NCI-H2227 treated with DMSO at 0.1 percent for 48 hours (cell line): ENCODE measurements around the gene SUCNR1.
A peak's percentile ranks its signal among the peaks of the same experiment; 100 is the strongest.
"Not testable (repeated sequence)": the region's sequence is repeated elsewhere in the genome, so short reads cannot be mapped to it uniquely, and the experiment has no call there.

ENCODE experiments used
- DNase-seq: peaks from one replicate; lab custom pipeline; 2025; lab: John Stamatoyannopoulos, UW

The SUCNR1 gene

GRCh38 chr3:151873398-151873797, at the start of gene SUCNR1:
Gene SUCNR1, plus strand, starts transcription at chr3:151873643. Its CDS starts 6,250 bp downstream, at chr3:151879893.
- no peak for DNase-seq

- no peak for DNase-seq
These were observed 45.6 kb upstream of the SUCNR1 start for GRCh38 chr3:151827816-151828215.

- no peak for DNase-seq
These were observed 37.5 kb upstream of the SUCNR1 start for GRCh38 chr3:151835751-151836525.

GRCh38 chr3:151837057-151837456, 36.4 kb upstream of the SUCNR1 start:
- DNase-seq, result peak; percentile 10

- DNase-seq, result peak; percentile 24
These were observed 34.7 kb upstream of the SUCNR1 start for GRCh38 chr3:151838574-151839312.

GRCh38 chr3:151839313-151839631, 34.2 kb upstream of the SUCNR1 start:
- DNase-seq, result no peak

GRCh38 chr3:151841801-151842200, 31.6 kb upstream of the SUCNR1 start:
- DNase-seq, result no peak

GRCh38 chr3:151843275-151843674, 30.2 kb upstream of the SUCNR1 start:
- DNase-seq, result peak; percentile 14

- no peak for DNase-seq
These were observed 28.0 kb upstream of the SUCNR1 start for GRCh38 chr3:151845306-151845905.

GRCh38 chr3:151850065-151850464, 23.4 kb upstream of the SUCNR1 start:
- not testable (repeated sequence) for DNase-seq

- no peak for DNase-seq
These were observed 21.2 kb upstream of the SUCNR1 start for GRCh38 chr3:151852074-151852811.

GRCh38 chr3:151856118-151856517, 17.3 kb upstream of the SUCNR1 start:
- DNase-seq, result no peak

- DNase-seq, result no peak
These were observed 16.8 kb upstream of the SUCNR1 start for GRCh38 chr3:151856641-151857040.

GRCh38 chr3:151859233-151859673, 14.2 kb upstream of the SUCNR1 start:
- DNase-seq, result no peak

- no peak for DNase-seq
These were observed 13.5 kb upstream of the SUCNR1 start for GRCh38 chr3:151859905-151860304.

- no peak for DNase-seq
These were observed 9.8 kb upstream of the SUCNR1 start for GRCh38 chr3:151863611-151864010.

- no peak for DNase-seq
These were observed 8.9 kb upstream of the SUCNR1 start for GRCh38 chr3:151864423-151865101.

- DNase-seq, result no peak
These were observed 6.6 kb upstream of the SUCNR1 start for GRCh38 chr3:151866711-151867410.

- no peak for DNase-seq
These were observed 5.8 kb upstream of the SUCNR1 start for GRCh38 chr3:151867666-151868065.

- no peak for DNase-seq
These were observed 4.3 kb upstream of the SUCNR1 start for GRCh38 chr3:151869181-151869580.
